ENCODE measurements around the gene TEX264.

Gene TEX264

DNA sequence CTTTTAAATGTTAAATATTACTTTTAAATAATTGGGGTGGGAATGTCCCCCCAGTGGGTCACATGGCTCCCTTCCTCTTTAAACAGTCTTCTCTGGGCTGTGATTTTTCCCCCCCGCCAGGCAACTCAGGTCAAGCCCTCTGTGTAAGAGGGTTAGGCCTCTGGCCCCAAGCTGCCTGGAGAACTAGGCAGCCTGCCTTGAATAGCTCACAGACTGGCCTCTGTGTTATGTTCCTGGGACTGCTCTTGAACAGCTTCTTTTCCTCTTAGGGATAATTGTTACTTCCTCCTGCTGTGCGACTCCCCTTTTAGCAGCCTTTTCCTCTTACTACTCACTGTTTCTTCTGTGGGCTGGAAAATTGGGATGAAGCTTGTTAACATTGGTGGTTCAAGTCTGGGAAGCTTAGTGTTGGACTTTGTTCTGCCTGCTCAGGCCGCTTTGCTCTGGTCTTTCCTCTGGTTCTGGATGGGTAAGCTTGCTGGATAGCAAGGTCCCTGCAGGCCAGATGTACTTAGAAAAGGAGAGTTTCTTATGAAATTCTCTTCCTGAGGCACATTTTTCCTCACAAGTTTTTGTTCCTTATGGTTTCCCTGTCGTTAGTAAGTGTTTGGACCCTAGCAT, 2.2 kb downstream of the TEX264 start:
- H3K4me3 ChIP-seq = no peak overlapping the region
- H3K36me3 ChIP-seq (ENCODE audit: insufficient read depth, low read length) = no peaks in the 10 kb centered on the region
- H3K9ac ChIP-seq (ENCODE audit: insufficient read length) = no peak overlapping the region
- no peak for DNase-seq (ENCODE audit: low read depth, low spot score)
- H3K9me3 ChIP-seq (ENCODE audit: low read depth, low read length) = no peaks in the 10 kb centered on the region
- TF ChIP-seq EZH2 (IDR thresholded peaks at IDR 0.05) (no peak), FOXP2 (optimal IDR thresholded peaks at IDR 0.05; ENCODE audit: control extremely low read depth, extremely low read length, insufficient read depth) (no peak), POLR2AphosphoS5 (IDR thresholded peaks at IDR 0.05; ENCODE audit: borderline replicate concordance, low read depth, low read length) (no peak)
- H3K27ac ChIP-seq = no peak overlapping the region

GRCh38 chr3:51673802-51674654, 3.0 kb downstream of the TEX264 start:
- no peaks in the 10 kb centered on the region for H3K36me3 ChIP-seq (ENCODE audit: insufficient read depth, low read length)
- no peak overlapping the region for H3K27ac ChIP-seq
- TF ChIP-seq FOXP2 (optimal IDR thresholded peaks at IDR 0.05; ENCODE audit: control extremely low read depth, extremely low read length, insufficient read depth) (no peak), POLR2AphosphoS5 (IDR thresholded peaks at IDR 0.05; ENCODE audit: borderline replicate concordance, low read depth, low read length) (no peak), EZH2 (IDR thresholded peaks at IDR 0.05) (no peak)
- no peak overlapping the region for H3K9ac ChIP-seq (ENCODE audit: insufficient read length)
- no peak for DNase-seq (ENCODE audit: low read depth, low spot score)
- no peaks in the 10 kb centered on the region for H3K9me3 ChIP-seq (ENCODE audit: low read depth, low read length)
- no peak overlapping the region for H3K4me3 ChIP-seq

DNA sequence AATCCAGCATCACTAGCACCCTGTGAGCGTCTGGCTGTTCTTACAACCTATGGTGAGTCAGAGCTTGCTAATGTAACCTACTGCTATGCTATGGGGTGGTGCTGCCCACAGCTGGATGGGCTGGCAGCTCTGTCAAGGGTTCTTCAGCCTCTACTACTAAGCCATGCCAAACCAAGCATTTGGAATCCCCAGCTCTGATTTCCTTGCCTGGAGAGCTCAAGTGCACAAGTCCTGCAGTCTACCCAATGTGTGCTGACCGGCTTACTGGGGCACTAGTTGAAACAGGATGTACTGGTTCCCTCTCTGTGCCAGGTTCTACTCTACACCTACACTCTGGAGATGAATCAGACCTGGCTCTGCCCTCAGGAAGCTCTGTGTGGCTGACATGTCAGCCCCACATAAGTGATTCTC, 4.2 kb downstream of the TEX264 start:
- Histone ChIP-seq H3K4me3 (no peak overlapping the region), H3K9me3 (ENCODE audit: low read depth, low read length) (no peaks in the 10 kb centered on the region), H3K9ac (ENCODE audit: insufficient read length) (no peak overlapping the region), H3K36me3 (ENCODE audit: insufficient read depth, low read length) (no peaks in the 10 kb centered on the region), H3K27ac (no peak overlapping the region)
- no peak for TF ChIP-seq FOXP2 (optimal IDR thresholded peaks at IDR 0.05; ENCODE audit: control extremely low read depth, extremely low read length, insufficient read depth)
- no peak for DNase-seq (ENCODE audit: low read depth, low spot score)

DNA sequence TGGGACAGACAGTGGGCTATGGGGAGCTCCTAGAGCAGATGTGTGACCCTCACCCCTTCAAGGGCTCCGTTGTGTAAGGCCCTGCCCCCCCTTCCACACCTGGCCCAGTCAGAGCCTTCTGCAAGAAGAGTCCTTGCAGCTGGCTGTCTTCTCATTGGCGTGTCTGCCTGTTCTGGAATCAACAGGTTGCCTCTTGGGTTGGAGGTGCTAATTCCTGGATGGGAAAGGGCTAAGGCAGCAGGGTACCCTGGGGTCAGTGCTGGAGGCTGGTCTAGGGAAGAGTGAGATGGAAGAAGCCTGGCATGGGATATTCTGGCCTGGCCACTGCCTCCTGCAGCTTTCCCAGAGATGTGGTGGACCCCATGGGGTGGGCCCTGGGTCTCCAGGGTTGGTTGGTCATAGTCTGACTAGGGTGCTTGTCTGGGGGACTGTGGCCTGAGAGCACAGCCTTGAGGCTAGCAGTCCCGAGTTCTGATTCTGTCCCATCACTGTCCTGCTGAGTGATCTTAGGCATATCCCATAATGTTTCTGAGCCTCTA, 5.1 kb downstream of the TEX264 start:
- no peak for TF ChIP-seq FOXP2 (optimal IDR thresholded peaks at IDR 0.05; ENCODE audit: control extremely low read depth, extremely low read length, insufficient read depth)
- no peak for TF ChIP-seq POLR2AphosphoS5 (IDR thresholded peaks at IDR 0.05; ENCODE audit: borderline replicate concordance, low read depth, low read length)
- TF ChIP-seq EZH2 (IDR thresholded peaks at IDR 0.05) = no peak
- H3K9me3 ChIP-seq (ENCODE audit: low read depth, low read length) = no peaks in the 10 kb centered on the region
- no peak overlapping the region for H3K27ac ChIP-seq
- no peak overlapping the region for H3K9ac ChIP-seq (ENCODE audit: insufficient read length)
- no peak for DNase-seq (ENCODE audit: low read depth, low spot score)
- no peaks in the 10 kb centered on the region for H3K36me3 ChIP-seq (ENCODE audit: insufficient read depth, low read length)
- no peak overlapping the region for H3K4me3 ChIP-seq

DNA sequence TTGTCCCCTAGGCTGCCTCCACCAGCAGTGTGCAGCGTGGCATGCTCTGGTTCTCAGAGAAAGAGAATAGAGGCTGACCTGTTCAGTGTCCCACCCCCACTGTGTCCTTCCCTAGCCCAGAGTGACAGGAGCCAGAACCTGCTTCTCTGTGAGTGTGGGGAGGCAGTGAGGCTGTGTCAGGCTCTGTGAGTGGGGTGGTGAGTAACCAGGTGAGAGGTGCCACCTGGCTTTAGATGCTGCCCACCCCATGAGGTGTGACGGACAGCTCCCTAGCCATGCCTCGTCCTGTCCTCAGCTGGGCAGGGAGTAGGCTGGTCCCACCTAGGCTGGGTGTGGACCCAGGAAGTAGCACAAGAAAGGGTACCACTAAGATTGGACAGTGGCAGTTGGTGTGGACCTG, 6.3 kb downstream of the TEX264 start:
- TF ChIP-seq FOXP2 (optimal IDR thresholded peaks at IDR 0.05; ENCODE audit: control extremely low read depth, extremely low read length, insufficient read depth) (no peak), POLR2AphosphoS5 (IDR thresholded peaks at IDR 0.05; ENCODE audit: borderline replicate concordance, low read depth, low read length) (no peak), EZH2 (IDR thresholded peaks at IDR 0.05) (no peak)
- no peaks in the 10 kb centered on the region for H3K36me3 ChIP-seq (ENCODE audit: insufficient read depth, low read length)

GRCh38 chr3:51678186-51678585, 7.1 kb downstream of the TEX264 start:
- DNase-seq (ENCODE audit: low read depth, low spot score) = no peak
- Histone ChIP-seq H3K27ac (no peak overlapping the region), H3K4me3 (no peak overlapping the region), H3K9me3 (ENCODE audit: low read depth, low read length) (no peaks in the 10 kb centered on the region), H3K36me3 (ENCODE audit: insufficient read depth, low read length) (no peaks in the 10 kb centered on the region), H3K9ac (ENCODE audit: insufficient read length) (no peak overlapping the region)
- TF ChIP-seq POLR2AphosphoS5 (IDR thresholded peaks at IDR 0.05; ENCODE audit: borderline replicate concordance, low read depth, low read length) = no peak
- TF ChIP-seq FOXP2 (optimal IDR thresholded peaks at IDR 0.05; ENCODE audit: control extremely low read depth, extremely low read length, insufficient read depth) = no peak
- no peak for TF ChIP-seq EZH2 (IDR thresholded peaks at IDR 0.05)

More for the DNA sequence above, 6.3 kb downstream of the TEX264 start:
- no peak for DNase-seq (ENCODE audit: low read depth, low spot score)
- Histone ChIP-seq H3K9me3 (ENCODE audit: low read depth, low read length) (no peaks in the 10 kb centered on the region), H3K27ac (no peak overlapping the region), H3K9ac (ENCODE audit: insufficient read length) (no peak overlapping the region), H3K4me3 (no peak overlapping the region)

- Histone ChIP-seq H3K27ac (no peak overlapping the region), H3K9me3 (ENCODE audit: low read depth, low read length) (no peaks in the 10 kb centered on the region), H3K9ac (ENCODE audit: insufficient read length) (no peak overlapping the region), H3K36me3 (ENCODE audit: insufficient read depth, low read length) (no peaks in the 10 kb centered on the region), H3K4me3 (no peak overlapping the region)
- TF ChIP-seq POLR2AphosphoS5 (IDR thresholded peaks at IDR 0.05; ENCODE audit: borderline replicate concordance, low read depth, low read length) = no peak
- TF ChIP-seq EZH2 (IDR thresholded peaks at IDR 0.05) = no peak
- TF ChIP-seq FOXP2 (optimal IDR thresholded peaks at IDR 0.05; ENCODE audit: control extremely low read depth, extremely low read length, insufficient read depth) = no peak
- no peak for DNase-seq (ENCODE audit: low read depth, low spot score)
Measured at GRCh38 chr3:51678641-51679040, 7.6 kb downstream of the TEX264 start.

GRCh38 chr3:51679318-51679717, 8.3 kb downstream of the TEX264 start:
- TF ChIP-seq EZH2 (IDR thresholded peaks at IDR 0.05) = no peak
- no peak for TF ChIP-seq FOXP2 (optimal IDR thresholded peaks at IDR 0.05; ENCODE audit: control extremely low read depth, extremely low read length, insufficient read depth)
- no peak for TF ChIP-seq POLR2AphosphoS5 (IDR thresholded peaks at IDR 0.05; ENCODE audit: borderline replicate concordance, low read depth, low read length)
- no peak overlapping the region for H3K4me3 ChIP-seq
- no peak overlapping the region for H3K27ac ChIP-seq
- DNase-seq (ENCODE audit: low read depth, low spot score) = no peak
- H3K9ac ChIP-seq (ENCODE audit: insufficient read length) = no peak overlapping the region
- no peaks in the 10 kb centered on the region for H3K9me3 ChIP-seq (ENCODE audit: low read depth, low read length)
- no peaks in the 10 kb centered on the region for H3K36me3 ChIP-seq (ENCODE audit: insufficient read depth, low read length)

Measured in SK-N-MC (cell line).